Endothelial cell of umbilical vein (primary cell): ENCODE data around the gene CNDP1. TPM values are rescaled to one million over a fixed set of nuclear protein-coding genes. Genes with fewer than 3 reads are reported as not detected.

Experiments used
- BruUV-seq: library from RNA; stranded (reverse); fragments of 400-500 nt; replicated peaks from 2 replicates; lab custom pipeline; 2021; lab: Mats Ljungman, UMichigan
- CTCF ChIA-PET: fragments of 300-600, 350-600 bp; sonication (Branson Sonifier 250); formaldehyde crosslinking; loops from one replicate; lab custom pipeline; 2021; ENCODE audit warnings: antibody characterized with exemption, inconsistent platforms; lab: Charles Lee
- POLR2A ChIA-PET: fragments of 300-600, 350-600 bp; sonication (Branson Sonifier 250); formaldehyde crosslinking; loops from one replicate; lab custom pipeline; 2021; ENCODE audit warnings: antibody characterized with exemption, inconsistent platforms; lab: Charles Lee
- DNase-seq: peaks from one replicate; pipeline ENCODE4 v3.0.0-alpha.2; 2011; ENCODE audit warnings: low read depth, low spot score
- FAIRE-seq: peaks from 2 replicates; lab custom pipeline; 2011; peaks lifted over from hg19 to GRCh38; lab: Jason Lieb, UNC
- H2AFZ ChIP-seq: 2 replicates; pipeline ENCODE4 v1.6.0; 2012; ENCODE audit warnings: low read depth, low read length, control low read depth, inconsistent platforms
- H3K27ac ChIP-seq: 2 replicates; pipeline ENCODE4 v1.5.1; 2011; ENCODE audit warnings: low read depth, mild to moderate bottlenecking, control low read depth, low read length, moderate library complexity; ENCODE audit not compliant: insufficient read depth
- H3K27me3 ChIP-seq, 2 experiments: 2 replicates each; pipeline versions ENCODE4 v1.6.0 to v1.6.1; 2011; ENCODE audit warnings: low read length in 2 of 2, mixed read lengths in 1 of 2; ENCODE audit not compliant: control insufficient read depth in 2 of 2, insufficient read depth in 2 of 2
- H3K36me3 ChIP-seq, 2 experiments: 2 replicates in 1 of 2; 3 replicates in 1 of 2; pipeline ENCODE4 v1.5.1; 2011; ENCODE audit warnings: low read length in 2 of 2, mild to moderate bottlenecking in 1 of 2, moderate library complexity in 1 of 2; ENCODE audit not compliant: control insufficient read depth in 2 of 2, insufficient read depth in 2 of 2; ENCODE audit errors: extremely low read depth in 1 of 2
- H3K4me1 ChIP-seq: 3 replicates; pipeline ENCODE4 v1.5.1; 2011; ENCODE audit warnings: mild to moderate bottlenecking, low read length; ENCODE audit not compliant: control insufficient read depth, insufficient read depth; ENCODE audit errors: extremely low read depth
- H3K4me2 ChIP-seq: 2 replicates; pipeline ENCODE4 v1.6.1; 2011; ENCODE audit warnings: low read length, control low read depth, mixed read lengths; ENCODE audit not compliant: insufficient read depth
- H3K4me3 ChIP-seq, 3 experiments: fragments of 200-600 bp in 1 of 3; sonication (generic), shearing (Covaris generic) in 1 of 3; replicated peaks in 1 of 3; 2 replicates each; pipeline ENCODE4 v1.5.1; 2011 to 2016; ENCODE audit warnings: control low read depth in 3 of 3, low read length in 3 of 3, mild to moderate bottlenecking in 2 of 3, inconsistent platforms in 1 of 3, low read depth in 1 of 3, moderate library complexity in 1 of 3; ENCODE audit not compliant: insufficient read depth in 1 of 3
- H3K79me2 ChIP-seq: 2 replicates; pipeline ENCODE4 v1.6.0; 2012; ENCODE audit warnings: low read length, inconsistent platforms; ENCODE audit not compliant: control insufficient read depth, insufficient read depth
- H3K9ac ChIP-seq: replicated peaks from 2 replicates; pipeline ENCODE3; 2011; ENCODE audit warnings: low read length, control low read depth; ENCODE audit not compliant: insufficient read depth; ENCODE audit errors: extremely low read depth
- H3K9me1 ChIP-seq: replicated peaks from 3 replicates; pipeline ENCODE4 v1.6.0; 2011; ENCODE audit warnings: mild to moderate bottlenecking, low read length; ENCODE audit not compliant: control insufficient read depth, insufficient read depth; ENCODE audit errors: extremely low read depth
- H3K9me3 ChIP-seq: replicated peaks from 2 replicates; pipeline ENCODE4 v1.5.1; 2012; ENCODE audit warnings: low read length, inconsistent platforms; ENCODE audit not compliant: control insufficient read depth, insufficient read depth
- H4K20me1 ChIP-seq: replicated peaks from 2 replicates; pipeline ENCODE3; 2011; ENCODE audit warnings: mild to moderate bottlenecking, low read length; ENCODE audit not compliant: control insufficient read depth, insufficient read depth; ENCODE audit errors: extremely low read depth
- CTCF ChIP-seq, 2 donors: IDR thresholded peaks; 1 replicate in 1 of 2; 2 replicates in 1 of 2; pipeline ENCODE4 v1.5.1; 2011; ENCODE audit warnings: low read length in 2 of 2, mild to moderate bottlenecking in 2 of 2, moderate library complexity in 2 of 2, control low read depth in 1 of 2, inconsistent platforms in 1 of 2, low read depth in 1 of 2; ENCODE audit not compliant: insufficient read depth in 1 of 2; ENCODE audit errors: extremely low read depth in 1 of 2
- EZH2 ChIP-seq: IDR thresholded peaks from 2 replicates; pipeline ENCODE4 v1.6.1; 2012; ENCODE audit warnings: borderline replicate concordance, low read depth, mild to moderate bottlenecking, moderate library complexity, low read length, inconsistent platforms; ENCODE audit not compliant: severe bottlenecking
- FOS ChIP-seq: IDR thresholded peaks from 2 replicates; pipeline ENCODE4 v1.6.1; 2011; ENCODE audit warnings: mild to moderate bottlenecking, low read length, moderate library complexity, borderline replicate concordance; ENCODE audit not compliant: insufficient read depth
- GATA2 ChIP-seq: IDR thresholded peaks from 2 replicates; pipeline ENCODE4 v1.7.0; 2011; ENCODE audit warnings: low read depth, mild to moderate bottlenecking, moderate library complexity, mixed read lengths, low read length; ENCODE audit not compliant: insufficient read length, insufficient read depth
- JUN ChIP-seq: IDR thresholded peaks from 2 replicates; pipeline ENCODE4 v1.6.1; 2011; ENCODE audit warnings: borderline replicate concordance, low read depth; ENCODE audit not compliant: insufficient read length, insufficient read depth
- MAX ChIP-seq: IDR thresholded peaks from 2 replicates; pipeline ENCODE4 v1.6.1; 2011; ENCODE audit not compliant: insufficient read depth, insufficient read length
- MYC ChIP-seq: IDR thresholded peaks from one replicate; pipeline ENCODE4 v1.6.1; 2011; ENCODE audit warnings: mild to moderate bottlenecking, low read depth, low read length
- POLR2A ChIP-seq: IDR thresholded peaks from 2 replicates; pipeline ENCODE4 v1.6.1; 2012; ENCODE audit warnings: low read depth, mild to moderate bottlenecking, control low read depth, low read length
- POLR2AphosphoS5 ChIP-seq: IDR thresholded peaks from 2 replicates; pipeline ENCODE4 v1.6.1; 2012; ENCODE audit warnings: low read depth, mild to moderate bottlenecking, control low read depth, low read length, moderate library complexity; ENCODE audit not compliant: insufficient read depth
- dilution Hi-C: fragments of 300-500 bp; cut with MboI; formaldehyde crosslinking; loops from one replicate; pipeline ENCODE4 v1.15.0; 2019; ENCODE audit warnings: low sequenced_read_pairs; ENCODE audit not compliant: extremely low pct_ligation_motif_present
- intact Hi-C: fragments of 100-400 bp; cut with micrococcal nuclease; formaldehyde crosslinking; loops from one replicate; pipeline ENCODE4 v1.10.0; 2022
- polyA plus RNA-seq, 4 experiments: library from polyadenylated mRNA; depleted of rRNA in 3 of 4; stranded (reverse) in 3 of 4; unstranded in 1 of 4; fragments of >200 nt; gene quantifications; 2 replicates each; pipeline versions ENCODE4 v1.2.1 to v1.2.3, GENCODE V29; 2011 to 2012; ENCODE audit warnings: missing spikeins in 1 of 4
- total RNA-seq: library from RNA; stranded (reverse); gene quantifications from 2 replicates; pipeline ENCODE4 v1.2.3, GENCODE V29; 2021

CNDP1 gene
- total and polyA plus RNA-seq, 2 donors (not counting 3 experiments of a cell fraction or from before 2014, with no cell fraction given): not detected

GRCh38 chr18:74571895-74572680 is 37.8 kb downstream of the CNDP1 start:
- H3K27ac ChIP-seq: no peak overlapping the region
- dilution Hi-C loops: no loop called here
- intact Hi-C loops: no loop called here
- DNase-seq (no peak), FAIRE-seq (no peak)
- H4K20me1 ChIP-seq: no peaks in the 10 kb centered on the region
- H3K36me3 ChIP-seq: no peaks in the 10 kb centered on the region
- H3K9ac ChIP-seq: no peak overlapping the region
- BruUV-seq: no TSS peak
- H3K4me2 ChIP-seq: no peak overlapping the region
- H2AFZ ChIP-seq: no peak overlapping the region
- H3K4me1 ChIP-seq: no peaks in the 10 kb centered on the region
- CTCF ChIA-PET: no interaction called here
- TF ChIP-seq MAX: no peak
- no peak for TF ChIP-seq POLR2AphosphoS5
- no peak for TF ChIP-seq EZH2
- TF ChIP-seq POLR2A: no peak
- TF ChIP-seq FOS: no peak
- no peak for TF ChIP-seq GATA2
- no peak for TF ChIP-seq MYC
- no peak for TF ChIP-seq CTCF (IDR thresholded peaks at IDR 0.05; ENCODE audit: extremely low read depth in 1 of 2, insufficient read depth in 1 of 2, low read depth in 1 of 2, low read length in 2 of 2)
- TF ChIP-seq JUN: no peak
- H3K9me3 ChIP-seq: no peaks in the 10 kb centered on the region
- POLR2A ChIA-PET: no interaction called here
- H3K79me2 ChIP-seq: no peaks in the 10 kb centered on the region
- H3K9me1 ChIP-seq: no peaks in the 10 kb centered on the region
- no peaks in the 10 kb centered on the region for H3K27me3 ChIP-seq
- H3K4me3 ChIP-seq: no peak overlapping the region
